Subcutaneous adipose tissue (tissue), 4 donors: ENCODE data around the gene TP53TG5. TPM values are rescaled to one million over a fixed set of nuclear protein-coding genes. Genes with fewer than 3 reads are reported as not detected.

Source experiments
- CTCF ChIP-seq: fragments of 450-650 bp; IDR thresholded peaks from one replicate; pipeline ENCODE4 v1.5.1; 2016; ENCODE audit warnings: low read depth, mild to moderate bottlenecking, control low read depth, antibody characterized with exemption, moderate library complexity
- total RNA-seq, 4 donors: library from RNA; depleted of rRNA; stranded (reverse); fragments of >200 nt; gene quantifications; one replicate each; pipeline ENCODE4 v1.1.0, GENCODE V29; 2016

Gene TP53TG5
- total RNA-seq, 4 donors from 2014 or later = 0.57 TPM; not detected in 3

GRCh38 chr20:45365444-45365970 lies 12.6 kb downstream of the TP53TG5 start:
- TF ChIP-seq CTCF = no peak

GRCh38 chr20:45363611-45364492 lies 14.3 kb downstream of the TP53TG5 start:
- no peak for TF ChIP-seq CTCF

DNA sequence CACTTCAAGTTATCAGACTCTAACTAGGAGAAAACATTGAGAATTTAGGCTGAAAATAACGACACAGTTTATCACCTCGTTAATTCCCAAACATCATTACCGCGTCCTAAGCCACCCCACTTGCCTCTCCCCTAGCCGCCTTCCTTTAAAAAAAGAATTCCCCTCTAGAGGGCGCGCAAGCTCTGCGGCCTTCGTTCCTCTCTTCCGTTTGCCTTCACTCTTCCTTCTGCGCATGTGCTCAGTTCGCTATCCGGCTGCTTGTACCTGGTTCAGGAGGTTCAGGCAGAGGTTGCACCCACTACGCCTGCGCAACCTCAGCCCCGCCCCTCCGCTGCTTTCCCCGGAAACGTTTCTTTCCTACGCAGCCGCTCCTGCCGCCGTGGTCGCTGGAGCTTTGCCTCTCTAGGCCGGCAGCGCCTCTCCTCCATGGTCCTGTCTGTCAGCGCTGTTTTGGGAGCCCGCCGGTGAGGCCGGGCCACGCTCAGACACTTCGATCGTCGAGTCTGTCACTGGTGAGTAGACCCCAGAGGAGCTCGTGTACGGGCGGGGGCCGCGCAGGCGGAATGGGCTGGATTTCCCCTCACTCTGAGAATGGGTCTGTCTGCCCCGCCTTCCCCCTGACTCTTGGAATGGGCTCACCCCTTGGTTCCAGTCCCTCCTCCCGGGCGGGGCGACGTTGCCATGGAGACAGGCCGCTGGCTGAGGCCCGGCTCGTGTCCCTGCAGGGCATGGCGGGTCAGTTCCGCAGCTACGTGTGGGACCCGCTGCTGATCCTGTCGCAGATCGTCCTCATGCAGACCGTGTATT lies 15.1 kb downstream of the TP53TG5 start, which contains the start of gene SYS1:
TSS of gene SYS1 (plus strand) at position 353 of the 807 bp plus-strand sequence. CDS start at position 729, 376 bp downstream.
- no peak for TF ChIP-seq CTCF

DNA sequence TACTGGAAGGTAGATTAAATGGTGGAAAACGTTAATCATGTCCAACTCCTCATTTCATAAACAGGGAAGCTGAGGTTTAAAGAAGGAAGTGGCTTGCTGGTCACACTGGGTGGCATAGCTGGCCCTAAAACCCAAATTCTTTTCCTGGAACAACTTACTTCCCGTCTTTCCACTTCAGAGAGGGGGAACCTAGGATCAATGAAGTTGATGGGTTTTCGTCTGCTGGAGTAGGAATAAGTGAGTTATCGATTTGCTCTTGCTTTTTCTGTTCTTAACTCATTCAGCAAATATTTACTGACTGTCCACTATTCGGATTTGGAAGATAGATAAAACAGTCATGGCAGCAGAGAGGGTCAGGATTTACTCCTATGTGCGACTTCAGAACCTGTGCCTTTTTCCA lies 16.3 kb downstream of the TP53TG5 start:
- no peak for TF ChIP-seq CTCF

- no peak for TF ChIP-seq CTCF
These were observed 18.5 kb downstream of the TP53TG5 start for GRCh38 chr20:45359406-45360148.

DNA sequence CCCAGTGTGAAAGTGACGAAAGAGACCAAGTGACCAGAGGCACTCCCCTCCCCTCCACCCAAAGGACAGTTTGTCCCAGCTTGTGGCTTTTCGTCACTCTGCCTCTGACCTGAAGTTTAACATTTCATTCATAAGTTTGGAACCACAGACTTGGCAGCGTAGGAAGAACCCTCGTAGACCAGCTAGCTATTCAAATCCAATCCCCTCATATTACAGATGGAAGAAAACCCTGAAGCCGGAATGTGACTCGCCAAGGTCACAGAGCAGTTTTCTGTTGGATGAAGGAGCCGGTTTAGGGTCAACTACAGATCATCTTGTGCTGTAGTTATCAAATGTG lies 19.1 kb downstream of the TP53TG5 start:
- no peak for TF ChIP-seq CTCF
